Activated CD8-positive, alpha-beta memory T cell treated with anti-CD3 and anti-CD28 coated beads, Interleukin-2, amount 50 U/mL, for 24 hours (primary cell): ENCODE results near the gene CFAP46.
"Not testable (repeated sequence)": the region's sequence is repeated elsewhere in the genome, so short reads cannot be mapped to it uniquely, and the experiment has no call there.

Experiments
- DNase-seq: peaks from one replicate; pipeline ENCODE4 v3.0.0-alpha.2; 2020; ENCODE audit errors: extremely low read depth

CFAP46 gene

DNA sequence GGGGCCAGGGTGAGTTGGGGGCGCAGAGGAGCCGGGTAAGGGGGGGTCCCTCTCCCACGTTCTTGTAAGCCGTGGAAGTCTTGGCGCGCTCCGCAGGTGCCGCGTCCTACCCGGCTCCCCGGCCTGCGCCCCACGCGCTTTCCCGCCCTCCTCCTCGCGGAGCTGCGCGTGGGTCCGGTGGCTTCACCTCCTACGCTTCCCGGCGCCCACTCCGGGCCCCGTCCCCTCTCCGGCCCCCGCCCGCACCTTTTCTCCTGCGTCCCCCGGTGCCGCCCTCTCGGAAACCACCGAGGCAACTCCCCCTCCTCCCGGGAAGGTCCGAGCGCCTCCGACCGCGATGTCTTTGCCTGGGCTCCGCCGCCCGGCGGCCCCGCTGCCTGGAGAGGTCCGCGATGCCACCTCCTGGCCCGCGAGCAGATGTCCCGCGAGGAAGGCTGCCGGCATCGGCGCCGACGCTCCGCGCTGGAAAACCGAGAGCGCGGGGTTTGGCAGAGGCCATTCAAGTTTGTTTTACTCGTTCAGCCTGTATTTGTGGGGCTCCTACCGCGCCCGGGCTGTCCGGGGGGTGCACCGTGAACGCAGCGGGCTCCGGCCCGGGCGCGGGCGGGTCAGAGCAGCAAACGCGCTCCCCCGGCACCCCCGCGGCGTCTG is 154.1 kb downstream of the CFAP46 start:
- no peak for DNase-seq

DNA sequence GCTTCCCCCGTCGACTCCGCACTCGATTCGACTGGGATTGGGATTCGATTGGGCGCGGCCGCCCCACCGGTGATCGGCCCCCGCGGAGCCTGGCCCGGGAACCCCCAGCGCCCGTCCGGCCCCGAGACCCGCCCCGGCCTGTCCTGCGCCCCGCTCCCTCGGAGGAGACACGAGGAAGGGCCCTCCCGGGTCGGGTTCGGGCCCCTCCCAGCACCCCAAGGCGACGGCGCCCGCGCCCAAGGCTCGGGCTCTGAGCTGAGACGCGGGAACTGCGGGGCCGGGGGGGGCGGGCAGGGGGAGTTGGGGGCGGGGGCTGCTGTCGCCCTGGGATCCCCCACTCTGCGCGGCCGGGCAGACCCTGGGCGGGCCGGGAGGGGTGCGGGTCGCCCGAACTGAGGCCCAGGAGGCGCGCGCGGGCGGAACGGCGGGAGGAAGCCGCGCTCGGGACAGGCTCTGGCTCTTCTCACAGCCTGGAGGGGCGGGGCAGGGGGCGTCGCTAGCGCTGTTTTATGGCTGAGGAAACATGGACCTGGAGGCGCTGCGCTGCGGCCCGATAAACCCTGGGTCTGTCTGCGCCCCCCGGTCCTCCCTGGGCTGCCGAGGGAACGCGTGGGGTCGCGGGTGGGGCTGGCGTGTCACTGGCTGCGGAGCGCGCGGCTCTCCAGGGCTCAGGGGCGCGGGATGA is 154.7 kb downstream of the CFAP46 start:
- DNase-seq, result no peak

DNA sequence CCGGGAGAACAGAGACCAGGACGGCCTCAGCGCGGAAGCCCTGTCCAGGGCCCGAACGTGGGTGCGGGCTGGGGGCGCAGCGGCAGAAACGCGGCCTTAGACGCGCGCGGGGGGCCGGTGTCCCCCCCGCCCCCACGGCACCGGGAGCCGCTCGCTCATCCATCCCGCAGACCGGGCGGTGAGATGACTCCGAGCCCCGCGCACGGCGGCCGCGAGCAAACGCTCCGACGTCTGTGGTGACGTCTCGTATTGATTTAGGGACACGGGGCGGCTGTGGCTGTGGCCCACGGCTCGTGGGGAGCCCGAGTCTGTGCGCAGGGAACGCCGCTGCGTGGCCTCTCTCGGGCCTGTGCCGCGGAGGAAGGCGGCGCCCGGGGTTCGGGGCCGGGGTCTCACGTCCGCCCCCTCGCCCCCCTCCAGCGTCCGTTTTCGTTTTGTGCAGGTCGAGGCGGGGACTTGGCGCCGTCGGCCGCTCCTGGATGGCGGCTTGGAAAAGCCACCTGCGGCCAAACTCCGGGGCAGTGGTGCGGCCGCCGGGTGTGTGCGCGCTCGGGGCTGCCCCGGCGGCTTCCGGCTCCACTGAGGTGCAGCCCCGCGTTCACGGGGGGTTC is 155.4 kb downstream of the CFAP46 start:
- DNase-seq, result no peak

DNA sequence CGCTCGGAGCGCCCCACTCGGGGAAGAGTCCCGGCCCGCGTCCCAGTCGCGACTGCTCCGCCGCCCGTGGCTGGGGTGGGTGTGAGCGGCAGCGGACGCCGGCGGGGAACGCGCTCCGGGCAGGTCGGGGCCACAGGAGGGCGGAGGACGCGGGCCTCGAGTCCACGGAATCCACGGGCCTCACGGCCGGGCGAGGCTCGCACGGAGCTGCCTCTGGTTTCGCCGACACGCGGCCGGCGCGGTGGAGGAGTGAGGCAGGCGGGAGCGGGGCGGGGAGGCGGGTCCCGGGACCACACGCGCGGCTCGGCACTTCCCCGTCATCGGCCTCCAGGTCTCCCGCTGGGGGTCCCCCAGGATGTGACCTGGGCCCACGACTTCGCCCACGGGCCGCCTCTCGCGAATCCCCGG is 155.9 kb downstream of the CFAP46 start:
- no peak for DNase-seq

DNA sequence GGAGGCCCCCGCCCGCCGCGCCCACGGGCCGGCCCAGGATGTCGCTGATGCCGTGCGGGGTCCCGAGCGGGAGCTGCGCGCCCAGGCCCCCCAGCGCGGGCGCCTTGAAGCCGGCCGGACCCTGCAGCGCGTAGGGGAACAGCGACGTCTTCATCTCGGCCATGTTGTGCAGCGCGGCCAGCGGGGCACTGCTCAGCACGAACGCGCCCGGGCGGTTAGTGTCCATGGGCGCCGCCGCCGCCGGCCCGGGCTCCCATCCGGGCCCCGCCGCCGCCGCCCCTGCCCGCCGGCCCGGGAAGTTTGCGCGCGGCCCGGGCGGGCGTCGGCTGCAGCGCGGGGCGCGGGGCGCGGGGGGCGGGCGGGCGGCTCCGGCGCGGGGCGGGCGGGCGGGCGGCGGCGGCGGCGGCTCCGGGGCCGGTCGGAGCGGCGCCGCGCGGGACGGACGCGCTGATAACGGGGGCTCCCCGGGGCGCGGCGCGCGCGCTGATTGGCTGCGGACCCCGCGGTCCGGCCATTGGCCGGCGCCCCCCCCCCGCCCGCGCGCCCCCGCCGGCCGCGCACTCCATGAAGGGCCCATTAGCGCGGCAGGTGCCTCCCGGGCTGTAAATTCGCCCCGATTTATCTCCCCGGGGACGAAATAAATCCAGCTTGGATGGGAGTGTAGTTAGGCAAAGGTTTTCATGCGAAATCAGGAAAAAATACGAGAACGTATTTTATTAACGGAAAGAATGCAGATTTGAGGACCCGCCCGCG is 156.5 kb downstream of the CFAP46 start, which contains the start of gene NKX6-2:
NKX6-2 (minus strand) TSS at position 425 of the 753 bp plus-strand sequence; CDS start at position 226, 199 bp downstream.
- DNase-seq, result no peak

DNA sequence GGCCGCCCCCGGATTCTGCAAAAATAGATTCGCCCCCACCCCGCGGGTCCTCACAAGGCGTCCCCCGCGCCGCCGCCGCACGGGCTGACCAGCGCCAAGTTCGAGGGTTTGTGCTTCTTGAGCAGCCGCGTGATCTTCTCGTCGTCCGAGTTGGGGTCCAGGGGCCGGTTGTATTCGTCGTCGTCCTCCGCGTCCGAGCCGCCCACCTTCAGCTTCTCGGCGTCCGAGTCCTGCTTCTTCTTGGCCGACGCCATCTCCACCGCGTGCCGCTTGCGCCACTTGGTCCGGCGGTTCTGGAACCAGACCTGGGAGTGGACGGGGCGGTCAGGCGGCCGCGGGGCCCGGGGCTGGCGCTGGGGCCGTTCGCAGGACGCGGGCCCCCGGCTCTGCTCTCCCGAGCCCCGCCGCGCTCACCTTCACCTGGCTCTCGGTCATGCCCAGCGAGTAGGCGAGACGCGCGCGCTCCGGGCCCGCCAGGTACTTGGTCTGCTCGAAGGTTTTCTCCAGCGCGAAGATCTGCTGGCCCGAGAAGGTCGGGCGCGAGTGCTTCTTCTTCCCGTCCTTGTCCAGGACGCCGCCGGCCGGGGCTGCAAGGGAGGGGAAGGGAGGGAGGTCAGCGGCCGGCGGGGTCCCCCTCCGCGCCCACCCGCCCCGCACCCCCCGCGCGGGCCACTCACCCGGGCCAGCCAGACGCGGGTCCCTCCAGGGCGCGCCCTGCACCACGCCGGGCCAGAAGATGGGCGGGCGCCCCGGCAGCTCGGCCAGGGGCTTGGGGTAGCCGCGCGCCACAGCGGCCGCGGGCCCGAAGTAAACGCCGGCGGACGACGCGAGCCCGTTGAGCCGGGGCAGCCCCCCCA is 157.3 kb downstream of the CFAP46 start:
- DNase-seq, result no peak

DNA sequence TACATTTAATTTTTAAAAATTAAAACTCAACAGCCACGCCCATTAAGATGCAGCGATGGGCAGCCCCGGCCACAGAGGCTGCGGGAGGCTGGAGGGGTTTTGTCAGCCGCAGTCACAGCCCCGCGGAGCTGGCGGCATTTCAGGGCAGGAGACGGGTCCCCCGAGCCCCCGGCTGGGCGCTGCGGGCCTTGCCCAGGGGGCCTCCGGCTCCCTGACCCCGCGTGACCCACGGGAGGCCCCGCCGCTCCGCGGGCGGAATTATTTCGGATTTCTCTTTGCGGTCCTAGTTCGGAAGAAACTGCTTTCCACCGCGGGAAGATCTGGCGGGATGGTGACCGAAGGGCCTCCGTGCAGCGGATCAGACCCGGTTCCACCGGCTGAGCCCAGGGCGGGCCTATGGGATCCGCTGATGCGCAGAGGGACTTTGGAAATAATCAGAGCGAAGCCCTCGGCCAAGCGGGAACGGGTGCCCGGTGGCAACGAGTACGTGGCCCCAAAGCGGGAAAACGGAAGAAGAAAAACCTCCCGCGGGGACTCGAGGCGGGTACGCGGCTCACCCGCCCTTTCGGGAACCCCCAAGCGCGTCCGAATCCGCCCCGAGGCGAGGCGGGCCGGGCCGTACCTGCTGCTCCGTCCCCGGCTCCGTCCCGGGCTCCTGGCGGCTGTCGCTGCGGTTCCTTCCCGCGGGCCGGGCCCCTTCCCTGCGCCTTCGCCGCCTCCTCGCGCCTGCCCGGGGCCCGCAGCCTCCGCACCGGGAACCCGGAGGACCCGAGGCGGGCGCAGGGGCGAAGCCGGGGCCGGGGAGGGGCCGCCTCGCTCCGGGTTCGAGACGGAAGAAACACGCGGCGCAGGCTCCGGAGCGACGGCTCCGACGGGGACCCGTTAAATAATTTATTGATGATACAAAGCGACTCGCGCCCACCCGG is 158.2 kb downstream of the CFAP46 start:
- no peak for DNase-seq

DNA sequence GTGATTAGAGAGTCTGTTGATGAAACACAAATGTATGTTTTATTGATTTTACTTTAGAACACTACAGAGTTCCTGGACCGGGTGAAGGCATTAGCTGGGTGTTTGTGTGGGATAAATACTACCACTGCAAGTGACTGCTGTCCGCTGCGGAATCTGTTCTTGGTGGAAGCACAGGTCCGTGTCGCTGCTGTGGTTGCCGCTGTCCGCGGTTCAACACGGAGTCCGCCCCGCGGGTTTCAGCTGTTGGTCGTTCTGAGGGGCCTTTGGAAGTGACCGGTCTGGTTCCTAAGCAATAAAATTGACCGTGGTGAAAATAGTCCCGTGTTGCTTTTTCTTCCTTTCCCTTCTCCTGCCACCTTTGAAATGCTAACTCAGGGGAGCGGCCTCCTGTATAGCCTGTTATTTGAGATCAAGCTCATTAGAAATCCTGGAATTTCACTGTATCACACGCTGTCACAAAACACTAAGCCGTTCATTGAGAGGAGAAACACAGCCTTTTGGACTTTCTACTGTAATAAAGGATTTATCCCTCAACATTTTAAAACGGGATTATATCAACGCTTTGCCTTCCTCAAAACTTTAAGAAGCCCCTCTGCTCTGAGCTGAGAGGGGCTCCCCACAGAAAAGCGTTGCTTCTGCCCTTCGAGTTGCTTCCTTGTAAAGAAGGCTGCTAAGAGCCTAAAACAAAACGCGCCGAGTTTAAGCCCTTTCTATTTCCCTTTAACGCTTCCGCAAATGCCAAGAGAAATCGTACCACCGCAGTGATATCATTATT is 159.0 kb downstream of the CFAP46 start:
- no peak for DNase-seq

DNA sequence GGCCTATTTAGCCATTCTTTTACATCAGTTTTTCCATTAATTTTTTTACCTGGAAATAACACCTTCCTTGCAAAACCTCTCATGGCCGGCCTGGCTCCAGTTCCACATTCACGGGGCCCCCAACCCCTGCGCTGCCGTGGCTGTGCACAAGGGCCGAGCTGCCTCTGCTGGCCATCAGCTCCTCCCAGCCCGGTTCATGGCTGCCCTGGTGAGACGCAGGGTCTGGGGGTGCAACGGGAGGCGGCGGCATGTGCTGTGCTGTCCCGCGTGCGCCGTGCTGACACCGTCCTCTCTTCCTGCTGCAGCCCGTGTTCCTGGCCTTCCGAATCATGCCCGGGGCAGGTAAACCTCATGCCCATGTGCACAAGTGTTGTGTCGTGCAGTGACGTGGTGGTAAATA is 160.8 kb downstream of the CFAP46 start:
- DNase-seq, result no peak

DNA sequence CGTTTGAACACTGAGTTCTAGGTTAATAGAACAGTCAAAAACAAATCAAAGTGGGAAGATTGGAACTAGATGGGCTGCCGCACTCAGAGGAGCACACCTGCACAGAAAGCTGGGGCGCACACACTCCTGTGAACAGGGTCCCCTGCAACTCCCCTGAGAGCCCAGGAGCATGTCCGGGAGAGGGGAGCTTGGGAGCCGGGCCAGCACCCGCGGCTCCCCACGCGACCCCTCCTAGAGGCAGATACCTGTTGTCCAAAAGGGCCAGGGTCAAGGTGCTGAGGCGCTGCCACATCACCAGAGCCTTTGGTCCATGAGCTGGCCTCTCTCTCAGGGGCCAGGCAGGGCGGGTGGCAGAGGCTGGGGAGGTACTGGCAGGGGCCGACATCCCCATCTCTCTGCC is 162.0 kb downstream of the CFAP46 start:
- DNase-seq, result no peak

DNA sequence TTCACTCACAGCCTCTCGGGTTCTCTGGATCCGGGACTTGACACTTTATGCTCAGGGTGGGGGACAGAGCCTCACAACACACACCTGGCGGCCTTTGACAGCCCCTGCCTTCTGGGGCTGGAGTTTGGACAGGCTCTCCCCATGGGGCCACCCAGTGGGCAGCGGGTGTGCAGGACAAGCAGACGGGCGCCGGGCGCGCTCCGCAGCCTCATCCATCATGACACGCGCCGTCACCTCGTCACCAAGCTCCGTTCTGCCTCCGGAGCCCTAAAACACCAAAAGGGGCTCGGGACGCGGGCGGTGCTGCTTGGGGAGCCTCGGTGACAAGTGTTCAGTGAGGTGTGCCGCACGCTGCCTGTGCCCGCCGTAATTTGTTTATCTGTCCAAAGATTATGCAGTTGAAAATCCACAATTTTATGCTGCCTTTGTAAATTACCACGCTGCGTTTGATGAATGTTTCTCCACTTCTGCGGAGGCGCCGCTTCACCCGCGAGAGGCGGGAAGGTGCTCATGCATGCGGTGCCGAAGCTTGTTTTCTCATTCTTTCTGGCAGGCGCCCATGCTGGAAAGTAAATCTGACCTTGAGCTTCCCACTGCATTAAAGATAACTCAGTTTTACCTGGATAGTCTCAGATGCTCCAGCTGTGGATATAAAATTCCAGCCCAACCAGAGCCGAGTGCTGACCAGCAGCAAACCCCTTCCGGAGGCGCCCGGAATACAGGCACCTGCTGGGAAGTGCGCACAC is 162.6 kb downstream of the CFAP46 start:
- no peak for DNase-seq

DNA sequence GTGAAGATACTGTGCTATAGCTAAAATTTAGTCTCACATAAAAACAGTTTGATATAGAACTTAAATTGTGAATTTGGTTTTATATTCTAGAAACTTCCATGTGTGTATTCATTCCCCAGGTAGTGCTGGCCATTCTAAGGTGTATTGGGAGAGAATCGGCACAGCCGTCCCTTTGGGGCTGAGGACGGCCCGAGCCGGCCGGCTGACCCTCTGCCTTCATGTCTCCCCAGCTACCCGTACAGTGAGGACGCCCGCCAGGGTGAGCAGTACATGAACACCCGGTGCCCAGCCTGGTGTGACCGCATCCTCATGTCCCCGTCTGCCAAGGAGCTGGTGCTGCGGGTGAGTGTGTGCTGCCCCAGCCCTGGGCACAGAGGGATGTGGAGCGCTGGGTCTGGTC is 164.9 kb downstream of the CFAP46 start:
- DNase-seq, result no peak

DNA sequence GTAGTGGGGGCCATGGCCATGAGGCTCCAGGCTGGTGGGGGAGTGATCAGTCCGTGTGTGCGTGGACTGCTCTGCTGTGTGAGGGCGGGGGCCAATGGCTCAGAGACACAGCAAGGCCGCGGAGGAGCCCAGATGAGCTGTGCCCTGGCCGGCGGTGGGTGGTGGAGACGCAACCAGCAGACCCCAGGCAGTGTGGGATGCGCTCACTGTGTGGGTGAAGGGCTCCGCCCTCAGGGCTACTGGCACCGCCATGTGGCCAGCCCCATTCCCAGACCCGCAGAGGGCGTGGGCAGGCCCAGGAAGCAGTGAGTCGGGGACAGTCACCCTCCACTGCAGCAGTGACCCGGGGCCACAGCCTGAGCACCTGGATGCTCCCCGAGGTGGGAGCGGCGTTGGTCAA is 165.5 kb downstream of the CFAP46 start:
- DNase-seq, result no peak

DNA sequence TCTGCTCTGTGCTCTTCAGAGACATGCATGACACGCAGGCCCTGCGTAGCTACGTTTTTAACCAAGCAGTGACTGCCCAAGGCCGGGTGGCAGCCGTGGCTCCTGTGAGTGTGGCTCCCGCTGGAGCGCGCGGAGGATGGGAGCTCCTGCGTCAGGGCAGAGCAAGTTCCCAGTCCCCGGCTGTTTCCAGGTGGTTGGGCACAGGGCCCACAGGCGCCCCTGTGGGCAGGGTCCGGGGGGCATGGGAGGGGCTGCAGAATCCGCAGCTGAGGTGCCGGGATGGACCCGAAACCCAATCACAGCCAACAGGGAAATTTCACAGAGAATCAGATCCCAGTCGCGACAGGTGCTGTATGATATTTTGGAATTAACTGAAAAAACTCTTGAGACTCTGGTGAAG is 166.2 kb downstream of the CFAP46 start:
- DNase-seq, result no peak

DNA sequence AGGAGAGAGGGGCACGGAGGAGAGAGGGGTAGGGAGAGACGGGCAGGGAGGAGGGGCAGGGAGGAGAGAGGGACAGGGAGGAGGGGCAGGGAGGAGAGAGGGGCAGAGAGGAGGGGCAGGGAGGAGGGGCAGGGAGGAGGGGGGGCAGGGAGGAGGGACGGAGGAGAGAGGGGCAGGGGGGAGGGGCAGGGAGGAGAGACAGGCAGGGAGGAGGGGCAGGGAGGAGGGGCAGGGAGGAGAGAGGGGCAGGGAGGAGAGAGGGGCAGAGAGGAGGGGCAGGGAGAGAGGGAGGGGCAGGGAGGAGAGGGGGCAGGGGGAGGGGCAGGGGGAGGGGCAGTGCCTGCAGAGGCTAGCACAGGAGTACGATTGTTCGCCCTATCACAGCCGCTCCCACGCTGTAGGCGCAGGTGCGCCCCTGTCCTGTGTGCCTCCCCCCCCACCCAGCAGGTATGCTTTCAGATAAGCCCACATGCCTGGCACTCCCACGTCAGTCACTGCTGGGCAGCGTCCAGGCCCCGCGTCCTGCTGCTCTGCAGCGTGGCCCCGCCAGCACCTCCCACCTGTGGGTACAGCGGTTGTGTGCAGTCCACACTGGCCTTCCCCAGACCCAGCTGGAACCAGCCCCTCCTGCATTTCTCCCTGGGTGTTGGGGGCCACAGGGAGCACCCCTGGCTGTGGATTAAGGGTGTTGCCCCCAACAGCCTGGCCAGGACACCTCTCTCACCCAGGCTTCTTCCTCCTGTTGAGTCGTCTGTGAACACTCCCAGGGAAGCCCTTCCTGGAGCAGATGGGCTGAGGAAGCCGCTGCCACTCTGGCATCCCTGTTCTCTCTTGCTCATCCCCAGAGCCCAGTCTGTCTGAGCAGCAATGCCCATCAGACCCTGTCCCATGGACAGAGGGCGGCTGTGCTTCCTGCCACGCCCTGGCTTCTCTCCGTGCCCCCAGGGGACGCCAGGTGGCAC is 167.2 kb downstream of the CFAP46 start:
- DNase-seq, result no peak

DNA sequence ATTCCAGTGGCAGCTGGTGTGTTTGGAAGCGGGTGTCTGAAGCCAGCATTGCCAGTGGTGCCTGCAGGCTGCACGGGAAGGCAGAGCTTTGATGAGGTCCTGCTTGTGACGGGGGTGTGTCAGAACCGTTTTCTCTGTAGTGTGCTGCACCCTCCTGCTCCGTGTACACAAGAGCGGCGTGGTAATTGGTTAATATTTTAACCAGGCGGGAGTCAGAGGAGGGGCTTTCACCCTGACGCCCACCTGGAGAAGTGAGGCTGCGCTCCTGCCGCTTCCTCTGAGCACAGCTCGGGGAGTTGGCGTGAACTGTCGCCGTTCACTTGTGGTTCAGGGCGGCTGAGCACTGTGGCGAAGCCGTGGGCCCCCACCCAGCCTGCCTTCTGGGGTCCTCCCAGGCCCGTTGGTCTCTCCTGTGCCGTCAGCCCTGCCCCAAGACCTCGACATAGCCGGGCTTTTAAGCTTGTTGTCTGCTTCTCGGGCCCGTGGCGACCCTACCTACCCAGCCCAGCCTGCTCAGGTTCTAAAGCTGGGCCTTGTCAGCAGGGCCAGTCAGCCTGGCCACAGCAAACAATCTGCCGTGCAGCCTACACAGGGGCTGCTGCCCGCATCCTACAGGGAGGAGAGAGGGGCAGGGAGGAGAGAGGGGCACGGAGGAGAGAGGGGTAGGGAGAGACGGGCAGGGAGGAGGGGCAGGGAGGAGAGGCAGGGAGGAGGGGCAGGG is 168.0 kb downstream of the CFAP46 start:
- no peak for DNase-seq

DNA sequence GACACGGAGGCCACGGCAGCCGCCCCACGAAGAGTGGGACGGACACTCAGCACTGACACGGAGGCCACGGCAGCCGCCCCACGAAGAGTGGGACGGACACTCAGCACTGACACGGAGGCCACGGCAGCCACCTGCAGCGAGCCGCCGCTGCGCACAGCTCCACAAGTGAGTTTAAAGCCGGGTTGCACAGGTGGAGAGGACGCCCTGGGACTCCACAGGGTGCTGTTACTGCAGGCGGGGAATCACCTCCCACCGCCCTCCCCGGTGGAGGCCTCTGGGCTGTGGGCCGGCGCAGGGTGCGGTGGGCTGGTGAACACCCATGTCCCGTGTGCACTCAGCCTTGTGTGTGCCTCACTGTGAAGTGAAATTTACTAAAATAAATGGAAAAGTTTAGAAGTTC is 169.6 kb downstream of the CFAP46 start:
- DNase-seq, result not testable (repeated sequence)
